Activated naive CD4-positive, alpha-beta T cell treated with anti-CD3 and anti-CD28 coated beads, Interleukin-2, amount 50 U/mL, for 72 hours (primary cell): ENCODE results near the gene HAUS1. TPM values are rescaled to one million over a fixed set of nuclear protein-coding genes. Genes with fewer than 3 reads are reported as not detected.

Experiments
- ATAC-seq, 2 donors: fragments of 150-1000 bp; cut with Tn5 transposase; 2 replicates each; pipeline ENCODE4 v1.10.0; 2021; ENCODE audit warnings: mild to moderate bottlenecking in 2 of 2, moderate library complexity in 2 of 2
- DNase-seq, 2 donors: peaks; one replicate each; pipeline ENCODE4 v3.0.0; 2021 to 2022; ENCODE audit warnings: low spot score in 2 of 2
- H3K27ac Mint-ChIP-seq, 2 donors: one replicate each; pipeline ENCODE4 v1.8.0; 2022; ENCODE audit warnings: mild to moderate bottlenecking in 2 of 2, mixed read lengths in 2 of 2
- H3K36me3 Mint-ChIP-seq, 2 donors: one replicate each; pipeline ENCODE4 v1.8.0; 2022; ENCODE audit warnings: mixed read lengths in 2 of 2
- H3K9me3 Mint-ChIP-seq, 2 donors: one replicate each; pipeline ENCODE4 v1.8.0; 2022; ENCODE audit warnings: mixed read lengths in 2 of 2
- total RNA-seq, 2 donors: library from RNA; stranded (reverse); gene quantifications; one replicate each; pipeline ENCODE4 v1.2.3, GENCODE V29; 2022

Gene HAUS1, protein sequence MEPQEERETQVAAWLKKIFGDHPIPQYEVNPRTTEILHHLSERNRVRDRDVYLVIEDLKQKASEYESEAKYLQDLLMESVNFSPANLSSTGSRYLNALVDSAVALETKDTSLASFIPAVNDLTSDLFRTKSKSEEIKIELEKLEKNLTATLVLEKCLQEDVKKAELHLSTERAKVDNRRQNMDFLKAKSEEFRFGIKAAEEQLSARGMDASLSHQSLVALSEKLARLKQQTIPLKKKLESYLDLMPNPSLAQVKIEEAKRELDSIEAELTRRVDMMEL
- 10 to 100 TPM; 54.4 to 61.4 TPM for total RNA-seq

- ATAC-seq = peak; percentile 91 to 93
- peaks cover 12 to 24% of the 10 kb centered on the region in 2 donors for H3K36me3 Mint-ChIP-seq
- no peaks in the 10 kb centered on the region for H3K9me3 Mint-ChIP-seq
- H3K27ac Mint-ChIP-seq = peak within 1 kb of the TSS; percentile 90 to 97
- peak; percentile 76 to 78 for DNase-seq
Measured at GRCh38 chr18:46104128-46104911, at the start of gene HAUS1. HAUS1 (plus strand) TSS chr18:46104385; CDS start chr18:46104412, 27 bp downstream.

- ATAC-seq = peak; percentile 68 to 70
- peaks cover 0 to 5% of the 10 kb centered on the region in 2 donors for H3K36me3 Mint-ChIP-seq
- H3K9me3 Mint-ChIP-seq = no peaks in the 10 kb centered on the region
- no peak for DNase-seq
- H3K27ac Mint-ChIP-seq = peak overlapping the region; percentile 44 to 74
Measured at GRCh38 chr18:46054956-46055837, 49.0 kb upstream of the HAUS1 start.

DNA sequence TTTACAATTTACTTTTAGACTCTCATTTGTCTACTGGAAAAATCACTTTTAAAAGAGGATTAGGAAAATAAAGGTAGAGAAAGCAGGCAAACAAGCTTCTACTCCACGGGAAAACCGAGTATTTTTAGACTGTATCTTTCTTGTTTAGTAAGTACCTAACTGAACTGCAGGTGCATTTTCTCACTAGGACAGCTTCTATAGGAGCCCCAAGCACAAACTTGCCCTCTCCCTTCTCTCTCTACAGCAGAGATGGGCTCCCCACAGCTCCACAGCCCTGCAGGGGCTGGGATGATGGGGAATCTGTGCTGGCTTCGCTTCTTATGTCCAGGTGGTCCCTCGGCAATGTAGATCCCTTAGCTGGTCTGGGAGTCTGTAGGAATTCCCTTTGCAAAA is 48.4 kb upstream of the HAUS1 start:
- H3K27ac Mint-ChIP-seq = peak overlapping the region; percentile 30 to 74
- DNase-seq (no peak), ATAC-seq (peak in 1 of 2 donors; percentile 18)
- peaks cover 0 to 5% of the 10 kb centered on the region in 2 donors for H3K36me3 Mint-ChIP-seq
- H3K9me3 Mint-ChIP-seq = no peaks in the 10 kb centered on the region

DNA sequence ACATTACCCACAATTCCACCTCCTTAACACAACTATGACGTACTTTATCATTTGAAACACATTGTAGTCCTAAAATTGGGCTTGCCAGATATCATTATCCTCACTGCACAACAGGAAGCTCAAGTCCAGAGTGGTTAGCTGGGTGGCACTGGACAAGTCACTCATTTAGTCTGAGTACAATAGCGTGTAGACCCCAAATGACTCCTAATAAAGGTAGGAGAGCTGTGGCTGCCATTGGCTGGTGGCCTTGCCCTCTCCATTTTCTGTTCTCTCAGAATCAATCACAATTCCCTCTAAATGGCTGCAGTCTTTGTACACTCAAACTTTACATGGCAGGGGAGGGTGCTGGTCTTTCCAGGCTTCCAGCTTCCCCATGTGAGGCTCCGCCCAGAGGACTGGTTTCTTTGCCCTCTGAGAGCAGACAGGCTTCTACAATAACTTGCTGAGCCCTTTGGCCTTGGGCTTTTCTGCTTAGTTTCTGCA is 43.8 kb upstream of the HAUS1 start:
- ATAC-seq (no peak), DNase-seq (no peak)
- Mint-ChIP-seq H3K27ac (no peak overlapping the region), H3K36me3 (no peaks in the 10 kb centered on the region), H3K9me3 (no peaks in the 10 kb centered on the region)

DNA sequence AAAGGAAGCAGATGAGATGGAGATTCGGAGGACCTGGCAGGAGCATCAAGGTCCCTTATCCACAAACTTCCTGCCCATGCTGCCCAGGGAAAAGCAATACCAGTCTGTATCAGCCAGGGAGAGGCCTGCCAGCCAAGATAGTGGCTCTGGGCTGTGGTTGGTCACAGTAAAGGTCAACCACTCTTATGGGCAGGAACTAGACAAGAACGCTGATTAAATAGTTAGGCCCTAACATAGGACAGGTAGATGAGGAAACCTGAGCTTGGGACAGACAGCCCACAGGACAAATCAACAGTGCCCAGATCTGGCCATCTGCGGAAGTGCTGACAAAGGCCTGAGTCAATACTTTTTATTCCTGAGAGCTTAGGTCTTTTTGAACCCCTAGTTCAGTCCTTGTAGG is 42.8 kb upstream of the HAUS1 start:
- Mint-ChIP-seq H3K36me3 (no peaks in the 10 kb centered on the region), H3K9me3 (no peaks in the 10 kb centered on the region), H3K27ac (peak overlapping the region in 1 of 2 donors; percentile 52)
- ATAC-seq = no peak
- no peak for DNase-seq

- Mint-ChIP-seq H3K9me3 (no peaks in the 10 kb centered on the region), H3K36me3 (no peaks in the 10 kb centered on the region), H3K27ac (peak overlapping the region in 1 of 2 donors; percentile 52)
- DNase-seq = no peak
- no peak for ATAC-seq
Measured at GRCh38 chr18:46061796-46062195, 42.4 kb upstream of the HAUS1 start.

GRCh38 chr18:46062781-46063180 is 41.4 kb upstream of the HAUS1 start:
- DNase-seq (no peak), ATAC-seq (no peak)
- Mint-ChIP-seq H3K27ac (peak overlapping the region in 1 of 2 donors; percentile 14), H3K36me3 (no peaks in the 10 kb centered on the region), H3K9me3 (no peaks in the 10 kb centered on the region)

DNA sequence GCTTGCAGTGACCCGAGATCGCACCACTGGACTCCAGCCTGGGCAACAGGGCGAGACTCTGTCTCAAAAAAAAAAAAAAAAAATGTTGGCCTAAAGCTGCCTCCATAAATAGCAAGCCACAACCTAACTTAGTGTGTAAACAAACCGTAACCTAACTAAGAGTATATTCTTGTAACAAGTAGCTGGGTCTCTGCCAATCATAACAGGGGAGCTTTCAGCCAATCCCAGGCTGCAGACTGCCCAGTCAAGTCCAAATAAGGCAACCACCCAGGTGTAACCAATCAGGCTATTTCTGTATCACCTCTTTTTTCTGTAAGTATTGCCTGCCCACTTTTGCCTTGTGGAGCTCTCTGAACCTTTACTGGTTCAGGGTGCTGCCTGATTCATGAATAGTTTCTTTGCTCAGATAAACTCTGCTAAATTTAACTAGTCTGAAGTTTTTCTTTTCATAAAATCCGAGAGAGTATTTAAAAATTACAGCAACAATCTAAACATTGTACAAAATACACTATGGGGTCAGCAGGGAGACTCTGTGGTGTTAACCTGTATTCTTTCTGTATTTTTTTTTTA is 36.7 kb upstream of the HAUS1 start:
- Mint-ChIP-seq H3K27ac (no peak overlapping the region), H3K9me3 (no peaks in the 10 kb centered on the region), H3K36me3 (no peaks in the 10 kb centered on the region)
- ATAC-seq (no peak), DNase-seq (no peak)

GRCh38 chr18:46068763-46069162 is 35.4 kb upstream of the HAUS1 start:
- ATAC-seq (no peak), DNase-seq (no peak)
- Mint-ChIP-seq H3K36me3 (no peaks in the 10 kb centered on the region), H3K27ac (peak overlapping the region in 1 of 2 donors; percentile 2), H3K9me3 (no peaks in the 10 kb centered on the region)

DNA sequence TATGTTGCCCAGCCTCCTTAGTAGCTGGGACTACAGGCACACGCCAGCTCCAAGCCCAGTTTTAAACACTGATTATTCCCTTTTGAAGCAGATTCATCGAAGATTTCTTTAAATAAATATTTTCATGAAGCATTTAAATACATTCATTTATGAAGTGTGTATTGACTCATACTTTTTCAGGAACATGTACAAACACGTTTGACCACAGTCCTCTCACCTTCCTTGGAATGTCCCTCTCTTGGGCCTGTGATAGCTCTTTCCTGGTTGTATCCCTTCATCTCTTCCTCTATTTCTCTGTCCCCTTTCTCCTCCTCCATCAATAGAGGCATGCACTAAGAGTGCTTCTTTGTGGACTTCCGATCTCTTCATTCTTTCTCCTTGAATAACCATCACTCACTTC is 34.7 kb upstream of the HAUS1 start:
- DNase-seq = no peak
- ATAC-seq = peak in 1 of 2 donors; percentile 36
- no peaks in the 10 kb centered on the region for H3K9me3 Mint-ChIP-seq
- H3K36me3 Mint-ChIP-seq = no peaks in the 10 kb centered on the region
- H3K27ac Mint-ChIP-seq = peak overlapping the region in 1 of 2 donors; percentile 2

DNA sequence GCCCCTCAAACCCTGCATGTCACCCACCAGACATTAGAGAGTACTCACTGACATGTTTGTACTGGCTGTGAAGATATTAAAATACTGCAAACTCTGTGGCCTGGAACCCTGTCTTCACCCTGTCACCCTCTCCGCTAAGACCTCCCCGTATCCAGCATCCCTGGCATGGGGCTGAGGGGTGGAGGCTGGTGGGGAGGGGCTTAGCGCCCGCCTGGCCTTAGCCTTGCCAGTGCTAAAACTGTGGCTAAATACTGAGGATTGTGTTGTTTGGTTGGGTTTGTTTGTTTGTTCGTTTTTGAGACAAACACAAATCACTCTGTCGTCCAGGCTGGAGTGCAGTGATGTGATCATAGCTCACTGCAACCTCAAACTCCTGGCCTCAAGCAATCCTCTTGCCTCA is 34.0 kb upstream of the HAUS1 start:
- H3K27ac Mint-ChIP-seq = peak overlapping the region in 1 of 2 donors; percentile 2
- no peaks in the 10 kb centered on the region for H3K9me3 Mint-ChIP-seq
- DNase-seq (no peak), ATAC-seq (no peak)
- no peaks in the 10 kb centered on the region for H3K36me3 Mint-ChIP-seq

DNA sequence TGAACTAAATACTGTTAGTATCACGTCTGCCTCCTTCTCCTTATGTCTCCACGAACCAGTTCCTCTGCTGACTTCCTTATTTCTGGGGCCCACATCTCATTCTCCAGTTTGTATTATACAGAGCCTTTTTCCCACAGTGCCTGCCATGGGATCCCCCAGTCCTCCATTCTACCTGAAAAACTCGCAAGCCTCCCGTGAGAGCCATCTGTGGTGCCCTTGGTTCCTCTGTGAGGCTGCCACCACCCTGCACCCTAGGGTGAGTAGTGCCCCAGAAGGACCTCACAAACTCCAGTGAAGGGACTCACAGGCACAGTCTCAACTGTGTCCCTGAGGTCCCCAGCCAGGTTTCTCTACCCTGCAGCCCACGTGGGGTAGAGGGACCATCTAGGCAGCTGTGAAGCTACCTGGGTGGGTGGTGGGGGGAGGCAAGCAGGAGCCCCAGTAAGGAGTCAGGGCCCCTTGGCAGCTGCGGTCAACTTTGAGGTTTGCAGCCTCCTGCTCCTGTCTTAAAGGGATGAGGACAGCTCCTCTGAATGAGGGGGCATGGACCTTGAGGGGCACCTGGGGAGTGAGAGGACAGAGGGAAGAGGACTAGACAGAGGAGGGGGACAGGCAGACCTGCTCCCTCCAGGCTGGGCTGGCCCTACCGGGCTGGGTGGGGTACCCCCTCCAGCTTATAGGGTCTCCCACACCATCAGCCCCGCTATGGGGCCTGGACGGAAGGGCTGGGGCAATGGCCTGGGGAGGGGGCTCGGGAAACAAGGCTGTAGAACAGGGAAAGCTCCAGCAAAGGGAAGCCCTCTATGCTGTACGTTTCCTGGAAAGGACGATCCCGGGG is 33.2 kb upstream of the HAUS1 start:
- Mint-ChIP-seq H3K9me3 (no peaks in the 10 kb centered on the region), H3K36me3 (no peaks in the 10 kb centered on the region), H3K27ac (peak overlapping the region in 1 of 2 donors; percentile 2)
- ATAC-seq (peak in 1 of 2 donors; percentile 34), DNase-seq (no peak)

DNA sequence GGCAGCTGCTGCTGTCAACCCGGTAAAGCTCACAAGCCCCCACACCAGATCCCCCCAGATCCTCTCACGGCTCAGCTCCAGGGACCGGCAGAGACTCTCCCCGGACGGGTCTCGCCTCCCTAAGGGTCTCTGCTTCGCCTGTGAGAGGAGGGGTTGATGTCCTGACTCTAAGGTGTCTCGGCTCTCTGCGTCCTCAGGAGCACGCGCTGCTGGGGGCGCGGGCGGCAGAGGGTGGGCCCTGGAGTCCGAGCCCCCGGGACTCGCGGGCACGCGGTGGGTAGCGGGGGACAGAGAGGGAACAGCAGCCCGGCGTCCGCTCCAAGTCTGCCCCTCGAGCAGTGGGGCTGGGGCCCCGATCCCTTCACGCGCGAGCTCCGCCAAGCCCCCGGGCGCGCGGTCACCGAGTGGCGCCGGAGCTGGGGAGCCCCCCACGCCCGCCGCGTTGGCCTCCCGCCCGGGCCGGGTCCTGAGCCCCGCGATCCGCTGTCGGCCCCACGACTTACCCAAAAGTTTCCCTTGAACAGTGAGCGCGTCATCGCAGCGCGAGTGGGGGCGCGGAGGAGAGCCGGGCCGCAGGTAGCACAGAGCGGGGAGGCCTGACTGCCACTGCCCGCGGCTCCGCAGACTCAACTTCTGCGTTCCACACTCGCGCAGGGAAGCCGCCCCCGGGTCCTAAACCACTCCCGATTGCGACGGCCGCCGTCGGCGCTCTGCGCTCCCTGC is 32.4 kb upstream of the HAUS1 start, which contains the start of gene PSTPIP2:
TSS of gene PSTPIP2 (minus strand) at position 608 of the 723 bp plus-strand sequence. CDS start at position 536, 72 bp downstream.
- Mint-ChIP-seq H3K36me3 (no peaks in the 10 kb centered on the region), H3K9me3 (no peaks in the 10 kb centered on the region), H3K27ac (peak within 1 kb of the TSS in 1 of 2 donors; percentile 2)
- peak; percentile 66 to 69 for ATAC-seq
- DNase-seq = peak; percentile 56 to 60

DNA sequence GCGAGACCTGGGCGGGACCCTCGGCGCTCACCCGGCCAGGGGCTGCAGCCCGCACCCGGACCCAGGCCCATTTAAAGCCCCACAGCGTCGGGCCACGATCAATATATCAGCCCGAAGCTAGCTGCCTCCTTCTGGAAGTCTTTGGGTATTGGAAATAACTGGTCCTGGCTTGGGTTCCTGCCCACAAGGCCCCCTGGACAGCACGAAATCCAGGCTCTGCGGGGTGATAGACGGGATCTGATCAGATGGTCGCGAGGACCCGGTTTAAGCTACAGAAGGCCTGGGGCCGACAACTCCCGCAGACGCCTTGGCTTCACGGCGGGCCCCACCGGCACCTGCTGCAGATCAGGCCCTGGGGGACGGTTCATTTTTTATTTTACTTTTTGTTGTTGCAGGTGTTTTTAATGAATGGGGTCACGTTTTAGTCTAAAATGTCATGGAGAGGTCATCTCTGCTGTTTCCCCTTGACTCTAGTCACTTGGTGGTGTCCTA is 31.8 kb upstream of the HAUS1 start:
- ATAC-seq (no peak), DNase-seq (no peak)
- H3K9me3 Mint-ChIP-seq = no peaks in the 10 kb centered on the region
- no peak overlapping the region for H3K27ac Mint-ChIP-seq
- H3K36me3 Mint-ChIP-seq = no peaks in the 10 kb centered on the region

- DNase-seq (no peak), ATAC-seq (peak in 1 of 2 donors; percentile 2)
- H3K9me3 Mint-ChIP-seq = no peaks in the 10 kb centered on the region
- no peak overlapping the region for H3K27ac Mint-ChIP-seq
- H3K36me3 Mint-ChIP-seq = no peaks in the 10 kb centered on the region
Measured at GRCh38 chr18:46072959-46073358, 31.2 kb upstream of the HAUS1 start.
